Stimulated activated CD4-positive, alpha-beta T cell treated with anti-CD3 and anti-CD28 coated beads, Interleukin-1b, Interleukin-23, amount 100 ng/mL, for 4 hours (primary cell): ENCODE results near the gene AHSG.
"Not testable (repeated sequence)": the region's sequence is repeated elsewhere in the genome, so short reads cannot be mapped to it uniquely, and the experiment has no call there.

ENCODE experiments used
- DNase-seq, 2 donors: peaks; one replicate each; pipeline ENCODE4 v3.0.0-alpha.2; 2020; ENCODE audit warnings: low read depth in 2 of 2

Gene AHSG

GRCh38 chr3:186612721-186613636, at the start of gene AHSG:
AHSG (plus strand) TSS chr3:186613060; CDS start chr3:186613142, 82 bp downstream.
- DNase-seq = no peak

GRCh38 chr3:186564586-186564985, 48.3 kb upstream of the AHSG start:
- DNase-seq = no peak

GRCh38 chr3:186566772-186567071, 46.1 kb upstream of the AHSG start:
- DNase-seq = no peak

GRCh38 chr3:186567072-186567921, 45.6 kb upstream of the AHSG start, which contains the start of gene TBCCD1:
TBCCD1 (minus strand) TSS chr3:186567339; CDS start chr3:186564329, 3,010 bp downstream.
- DNase-seq = peak; percentile 93 to 97

GRCh38 chr3:186569361-186569760, 43.5 kb upstream of the AHSG start:
- not testable (repeated sequence) for DNase-seq

- no peak for DNase-seq
Observed at GRCh38 chr3:186569779-186570095, 43.1 kb upstream of the AHSG start.

GRCh38 chr3:186570096-186570940, 42.5 kb upstream of the AHSG start, which contains the start of gene DNAJB11:
DNAJB11 (plus strand) TSS chr3:186570720; CDS start chr3:186570898, 178 bp downstream.
- DNase-seq = peak; percentile 92 to 95

GRCh38 chr3:186570941-186571643, 41.8 kb upstream of the AHSG start:
- no peak for DNase-seq

GRCh38 chr3:186571644-186572013, 41.2 kb upstream of the AHSG start:
- no peak for DNase-seq

- no peak for DNase-seq
Observed at GRCh38 chr3:186577521-186577920, 35.3 kb upstream of the AHSG start.

GRCh38 chr3:186580785-186581184, 32.1 kb upstream of the AHSG start:
- no peak for DNase-seq

GRCh38 chr3:186582541-186582940, 30.3 kb upstream of the AHSG start:
- DNase-seq = no peak

- DNase-seq = no peak
Observed at GRCh38 chr3:186583831-186584230, 29.0 kb upstream of the AHSG start.

- DNase-seq = not testable (repeated sequence)
Observed at GRCh38 chr3:186586245-186586644, 26.6 kb upstream of the AHSG start.

GRCh38 chr3:186587183-186587582, 25.7 kb upstream of the AHSG start:
- DNase-seq = no peak

GRCh38 chr3:186588632-186589031, 24.2 kb upstream of the AHSG start:
- DNase-seq = no peak

- DNase-seq = no peak
Observed at GRCh38 chr3:186589121-186589520, 23.7 kb upstream of the AHSG start.

GRCh38 chr3:186589856-186590579, 22.8 kb upstream of the AHSG start:
- DNase-seq = no peak

GRCh38 chr3:186590580-186591295, 22.1 kb upstream of the AHSG start:
- DNase-seq = no peak

- DNase-seq = no peak
Observed at GRCh38 chr3:186592682-186593081, 20.2 kb upstream of the AHSG start.
